AG09309 (cell line): Measurements from ENCODE around the gene APOO.

ENCODE experiments used
- DNase-seq: peaks from one replicate; pipeline ENCODE4 v3.0.0-alpha.2; 2010; ENCODE audit warnings: low read depth
- H3K4me3 ChIP-seq: 2 replicates; pipeline ENCODE4 v1.5.1; 2011; ENCODE audit warnings: mild to moderate bottlenecking, low read depth, low read length, moderate library complexity; ENCODE audit not compliant: control insufficient read depth
- CTCF ChIP-seq: IDR thresholded peaks from 2 replicates; pipeline ENCODE4 v1.5.1; 2011; ENCODE audit warnings: mild to moderate bottlenecking, low read depth, low read length, inconsistent platforms; ENCODE audit not compliant: insufficient read depth, control insufficient read depth; ENCODE audit errors: missing control alignments

Gene APOO

GRCh38 chrX:23907498-23908218 lies at the start of gene APOO, which contains the start of gene CXorf58:
APOO (minus strand) TSS chrX:23907938; CDS start chrX:23907702, 236 bp downstream.
CXorf58 (plus strand) TSS chrX:23908006; CDS start chrX:23910303, 2,297 bp downstream.
- peak within 1 kb of the TSS; percentile 62 for H3K4me3 ChIP-seq
- TF ChIP-seq CTCF: peak; percentile 78
- DNase-seq: no peak

- no peak for DNase-seq
- H3K4me3 ChIP-seq: no peak overlapping the region
- no peak for TF ChIP-seq CTCF
These were observed 46.7 kb upstream of the APOO start for GRCh38 chrX:23954396-23954795.

GRCh38 chrX:23953908-23954269 lies 46.2 kb upstream of the APOO start:
- no peak for TF ChIP-seq CTCF
- DNase-seq: no peak
- no peak overlapping the region for H3K4me3 ChIP-seq

- TF ChIP-seq CTCF: no peak
- H3K4me3 ChIP-seq: no peak overlapping the region
- no peak for DNase-seq
These were observed 45.5 kb upstream of the APOO start for GRCh38 chrX:23952984-23953907.

- TF ChIP-seq CTCF: no peak
- no peak for DNase-seq
- H3K4me3 ChIP-seq: no peak overlapping the region
These were observed 44.7 kb upstream of the APOO start for GRCh38 chrX:23952391-23952790.

GRCh38 chrX:23945206-23945605 lies 37.5 kb upstream of the APOO start:
- no peak for DNase-seq
- no peak for TF ChIP-seq CTCF

More at GRCh38 chrX:23945206-23945605, 37.5 kb upstream of the APOO start:
- H3K4me3 ChIP-seq: no peak overlapping the region
